Measurements from ENCODE around the gene SNX15.
A peak's percentile ranks its signal among the peaks of the same experiment; 100 is the strongest.
"Not testable (repeated sequence)": the region's sequence is repeated elsewhere in the genome, so short reads cannot be mapped to it uniquely, and the experiment has no call there.

The SNX15 gene

DNA sequence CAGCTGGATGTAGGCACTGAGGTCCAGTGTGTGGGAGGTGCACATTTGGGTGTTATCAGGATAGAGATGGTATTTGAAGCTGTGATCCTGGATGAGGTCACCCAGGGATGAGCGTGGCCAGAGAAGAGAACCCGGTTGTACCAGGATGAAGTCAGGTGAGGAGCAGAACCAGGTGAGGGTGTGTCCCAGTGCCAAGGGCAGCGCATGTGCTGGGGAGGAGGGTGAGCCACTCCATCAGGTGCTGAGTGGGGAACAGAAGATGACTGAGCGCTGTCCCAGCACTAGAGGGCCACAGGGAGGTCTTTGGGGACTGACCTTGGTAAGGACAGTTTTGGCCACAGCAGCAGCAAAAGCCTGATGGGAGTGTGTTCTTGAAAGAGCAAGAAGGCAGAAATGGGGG lies 10.5 kb upstream of the SNX15 start:
- no peak for DNase-seq (ENCODE audit: low read depth)

DNA sequence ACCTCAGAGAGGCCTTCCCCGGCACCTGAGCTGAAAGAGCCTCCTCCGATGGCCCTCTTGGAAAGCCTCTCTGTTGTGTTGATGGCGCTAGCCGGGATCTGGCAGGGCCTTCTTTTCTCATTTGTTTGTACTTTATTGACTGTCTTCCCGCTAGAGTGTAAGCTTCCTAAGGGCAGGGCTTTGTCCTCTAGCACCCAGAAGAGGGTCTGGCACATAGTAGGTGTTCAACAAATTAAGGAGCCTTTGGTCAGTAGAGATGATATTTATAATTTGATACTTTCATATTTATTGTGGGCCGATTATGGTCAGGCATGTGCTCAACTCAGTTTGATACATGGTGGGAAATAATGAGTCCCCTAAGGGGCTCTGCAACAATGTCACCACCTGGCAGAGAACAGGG lies 9.3 kb upstream of the SNX15 start:
- DNase-seq (ENCODE audit: low read depth) = no peak

DNA sequence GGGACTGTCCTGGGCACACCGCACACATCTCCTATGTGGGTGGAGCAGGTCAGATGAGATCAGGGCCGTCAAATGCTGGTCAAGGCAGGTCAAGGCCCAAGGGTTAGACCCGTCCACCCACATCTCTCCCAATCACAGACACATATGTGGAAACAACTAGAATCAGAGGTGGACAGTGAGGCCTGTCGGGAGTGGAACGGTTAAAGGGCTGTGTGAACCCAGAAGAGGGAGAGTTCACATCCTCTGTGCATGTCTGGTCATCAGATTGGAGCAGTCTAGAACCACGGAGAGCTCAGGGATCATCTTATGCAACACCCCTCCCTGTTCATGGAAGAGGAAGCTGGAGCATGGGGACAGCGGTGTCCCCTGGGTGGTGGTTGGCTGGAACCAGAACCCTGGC lies 7.4 kb upstream of the SNX15 start:
- no peak for DNase-seq (ENCODE audit: low read depth)

DNA sequence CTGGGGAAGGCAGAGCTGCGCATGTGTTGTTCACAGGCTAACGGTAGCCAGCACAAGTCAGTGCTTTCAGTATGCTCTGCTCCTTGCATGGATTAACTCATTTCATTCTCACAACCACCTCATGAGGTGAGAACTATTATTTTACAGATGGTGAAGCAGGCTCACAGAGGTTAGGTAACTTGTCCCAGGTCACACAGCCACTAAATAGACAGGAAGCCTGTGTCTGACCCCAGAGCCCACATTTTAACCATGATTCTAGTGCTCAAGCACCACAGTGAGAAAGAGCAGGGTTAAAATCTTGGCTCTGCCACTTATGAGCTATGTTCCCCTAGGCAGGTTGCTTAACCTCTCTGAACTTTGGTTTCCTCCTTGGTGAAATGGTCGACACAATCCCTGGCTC lies 6.2 kb upstream of the SNX15 start:
- no peak for DNase-seq (ENCODE audit: low read depth)

GRCh38 chr11:65021509-65021908 lies 5.7 kb upstream of the SNX15 start:
- DNase-seq (ENCODE audit: low read depth) = no peak

- DNase-seq (ENCODE audit: low read depth) = not testable (repeated sequence)
These were observed 3.7 kb upstream of the SNX15 start for GRCh38 chr11:65023502-65023901.

- no peak for DNase-seq (ENCODE audit: low read depth)
These were observed 429 bp upstream of the SNX15 start for GRCh38 chr11:65026810-65027209.

GRCh38 chr11:65032216-65032615 lies 5.0 kb downstream of the SNX15 start:
- DNase-seq (ENCODE audit: low read depth) = no peak

GRCh38 chr11:65034423-65034822 lies 7.2 kb downstream of the SNX15 start:
- DNase-seq (ENCODE audit: low read depth) = no peak

DNA sequence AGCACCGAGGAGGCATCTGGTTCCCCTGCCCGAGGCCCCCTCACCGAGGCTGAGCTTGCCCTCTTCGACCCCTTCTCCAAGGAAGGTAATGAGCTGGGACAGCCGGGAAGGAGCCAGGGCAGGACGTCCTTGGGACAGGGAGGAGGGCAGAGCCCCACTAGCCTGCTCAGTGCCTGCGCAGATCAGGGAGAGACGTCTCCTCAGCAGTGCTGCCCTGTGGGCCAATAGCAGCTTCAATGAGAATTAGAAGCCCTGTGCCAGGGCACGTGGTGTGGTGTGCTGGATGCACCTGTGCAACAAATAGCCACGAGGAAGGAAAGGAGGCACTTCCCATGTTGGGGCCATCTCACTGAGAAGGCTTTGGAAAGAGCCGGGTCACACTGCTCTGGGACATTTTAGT lies 8.3 kb downstream of the SNX15 start:
- DNase-seq (ENCODE audit: low read depth) = no peak

- DNase-seq (ENCODE audit: low read depth) = no peak
These were observed 9.7 kb downstream of the SNX15 start for GRCh38 chr11:65036931-65037330.

- no peak for DNase-seq (ENCODE audit: low read depth)
These were observed 13.2 kb downstream of the SNX15 start for GRCh38 chr11:65040520-65040846.

DNA sequence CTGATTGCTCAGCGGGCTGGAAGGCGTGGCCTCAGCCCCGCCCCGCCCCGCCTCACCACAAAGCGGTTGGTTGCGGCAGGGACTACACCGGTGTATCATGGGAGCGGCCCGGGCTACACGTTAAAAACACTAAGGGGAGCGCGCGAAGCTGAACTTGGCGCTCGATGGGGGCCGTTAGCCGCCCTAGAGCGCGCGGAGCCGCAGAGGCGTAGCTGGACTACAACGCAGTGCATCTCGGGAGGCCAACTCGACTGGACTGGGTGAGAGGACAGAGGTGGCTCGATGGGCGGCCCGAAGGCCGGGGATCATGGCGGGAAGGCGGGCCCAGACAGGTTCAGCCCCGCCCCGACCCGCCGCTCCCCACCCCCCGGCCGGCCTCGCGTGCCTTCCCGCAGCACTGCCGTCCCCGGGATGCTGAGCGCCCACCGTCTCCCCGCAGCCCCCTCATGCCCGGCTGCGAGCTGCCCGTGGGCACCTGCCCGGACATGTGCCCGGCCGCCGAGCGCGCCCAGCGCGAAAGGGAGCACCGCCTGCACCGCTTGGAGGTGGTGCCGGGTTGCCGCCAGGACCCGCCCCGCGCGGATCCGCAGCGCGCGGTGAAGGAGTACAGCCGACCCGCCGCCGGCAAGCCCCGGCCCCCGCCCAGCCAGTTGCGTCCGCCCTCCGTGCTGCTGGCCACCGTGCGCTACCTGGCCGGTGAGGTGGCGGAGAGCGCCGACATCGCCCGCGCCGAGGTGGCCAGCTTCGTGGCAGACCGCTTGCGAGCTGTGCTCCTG lies 13.8 kb downstream of the SNX15 start, which contains the start of gene SAC3D1:
Gene SAC3D1 (plus strand): TSS at position 364 of the 776 bp plus-strand sequence. CDS start 83 bp downstream, at position 447.
- peak; percentile 71 for DNase-seq (ENCODE audit: low read depth)

GRCh38 chr11:65042891-65043290 lies 15.7 kb downstream of the SNX15 start:
- DNase-seq (ENCODE audit: low read depth) = no peak

GRCh38 chr11:65043881-65044501 lies 16.8 kb downstream of the SNX15 start:
- no peak for DNase-seq (ENCODE audit: low read depth)

DNA sequence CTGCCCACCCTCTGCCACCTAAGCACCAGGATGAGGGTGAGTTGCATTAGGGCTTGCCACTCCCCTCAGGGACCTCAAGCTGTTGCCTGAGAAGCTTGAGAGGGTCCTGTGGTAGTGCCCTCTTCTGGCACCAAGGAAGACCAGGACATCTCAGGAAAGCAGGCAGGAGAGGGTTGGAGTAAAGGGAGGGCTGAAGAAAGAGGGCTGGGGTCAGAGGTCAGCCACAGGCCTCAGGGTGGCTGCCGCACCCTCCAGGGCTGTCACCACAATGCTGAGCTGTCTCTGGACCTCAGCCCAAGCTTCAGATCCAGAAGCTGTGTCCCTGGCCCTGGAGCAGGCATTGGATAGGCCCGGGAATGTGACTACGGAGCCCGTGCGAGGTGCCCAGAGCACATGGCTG lies 17.8 kb downstream of the SNX15 start:
- DNase-seq (ENCODE audit: low read depth) = no peak

GRCh38 chr11:65045728-65046127 lies 18.5 kb downstream of the SNX15 start:
- no peak for DNase-seq (ENCODE audit: low read depth)

- no peak for DNase-seq (ENCODE audit: low read depth)
These were observed 20.6 kb downstream of the SNX15 start for GRCh38 chr11:65047581-65048422.

- no peak for DNase-seq (ENCODE audit: low read depth)
These were observed 24.2 kb downstream of the SNX15 start for GRCh38 chr11:65051398-65051858.

DNA sequence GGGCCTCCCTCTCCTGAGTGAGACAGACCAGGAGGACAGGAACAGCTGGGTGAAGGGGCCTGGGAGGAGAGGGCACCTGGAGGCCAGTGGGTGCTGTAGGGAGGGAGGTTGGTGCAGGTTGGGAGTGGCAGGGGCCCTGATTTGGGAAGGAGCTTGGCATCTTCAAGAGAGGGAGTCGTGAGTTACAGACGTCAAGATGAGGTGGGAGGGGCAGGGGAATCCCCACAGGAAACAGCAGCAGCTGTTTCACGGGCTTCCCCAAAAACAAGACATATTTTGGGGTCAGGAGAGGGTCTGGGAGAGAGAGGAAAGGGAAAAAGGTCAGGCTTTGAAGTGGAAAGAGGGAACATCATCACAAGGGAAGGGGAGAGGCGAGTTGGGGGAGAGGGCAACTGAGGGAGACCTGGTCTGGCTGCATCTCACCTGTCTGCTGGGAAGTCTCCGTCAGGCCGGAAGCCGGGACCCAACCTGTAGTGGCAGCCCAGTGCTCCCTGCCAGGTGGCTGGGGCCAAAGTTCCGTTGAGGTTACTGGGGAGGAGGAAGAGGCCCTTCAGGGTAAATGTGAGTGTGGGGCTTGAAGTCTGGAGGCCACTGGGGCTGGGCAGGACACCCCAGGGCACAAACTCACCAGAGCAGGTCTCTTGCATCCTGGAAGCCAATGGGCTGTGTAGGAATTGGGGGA lies 26.7 kb downstream of the SNX15 start:
- DNase-seq (ENCODE audit: low read depth) = peak; percentile 10

GRCh38 chr11:65055538-65055937 lies 28.3 kb downstream of the SNX15 start:
- DNase-seq (ENCODE audit: low read depth) = no peak

DNA sequence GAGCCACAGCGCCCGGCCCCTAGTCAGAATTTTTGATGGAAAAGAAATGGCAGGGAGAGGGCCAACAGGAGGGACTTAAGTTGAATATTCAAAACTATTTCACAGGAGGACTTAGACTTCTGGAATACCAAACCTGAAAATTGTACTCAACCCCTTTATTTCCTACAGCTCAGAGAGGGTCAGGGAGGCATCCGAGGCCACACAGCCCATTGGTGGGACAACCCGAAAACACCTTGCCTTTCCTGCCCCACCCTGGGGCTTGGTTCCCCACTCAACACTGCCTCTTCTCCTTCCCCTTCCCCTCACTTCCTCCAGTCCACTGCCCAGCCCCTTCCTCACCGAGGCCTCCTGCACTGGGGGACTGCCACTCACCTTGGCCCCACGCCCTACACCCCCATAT lies 29.8 kb downstream of the SNX15 start:
- no peak for DNase-seq (ENCODE audit: low read depth)

Measured in T follicular helper cell (primary cell).